Stimulated activated CD4-positive, alpha-beta T cell treated with anti-CD3 and anti-CD28 coated beads, Interleukin-4, amount 100 ng/mL, for 24 hours (primary cell): ENCODE results near the gene UBE2L5.

Experiments used
- DNase-seq: peaks from one replicate; pipeline ENCODE4 v3.0.0-alpha.2; 2020

Gene UBE2L5

DNA sequence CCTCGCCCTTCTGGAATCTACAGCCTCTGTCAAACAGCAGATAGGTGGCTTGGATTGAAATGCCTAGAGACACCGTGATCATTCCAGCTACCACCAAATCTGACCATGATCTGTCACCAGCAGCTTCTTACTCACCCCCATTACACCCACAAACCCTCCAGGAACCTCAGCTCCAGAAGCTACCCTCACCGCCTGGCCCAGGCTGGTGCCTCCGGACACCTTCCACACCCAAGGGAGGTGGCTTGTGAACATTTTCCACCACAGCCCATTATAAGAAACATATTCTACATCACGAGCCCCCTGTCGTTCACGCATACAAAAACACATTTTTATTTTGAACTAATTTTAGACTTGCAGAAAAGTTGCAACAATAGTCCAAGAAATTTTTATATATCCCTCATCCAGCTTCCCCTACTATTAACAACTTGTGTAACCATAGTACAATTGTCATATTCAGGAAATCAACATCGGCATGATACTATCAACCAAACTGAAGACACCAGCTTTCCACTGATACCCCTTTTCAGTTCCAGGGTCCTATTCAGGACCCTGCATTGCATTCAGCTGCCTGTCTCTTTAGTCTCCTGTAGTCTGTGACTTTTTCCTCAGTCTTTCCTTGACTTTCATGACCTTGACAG, 15.4 kb upstream of the UBE2L5 start:
- DNase-seq = no peak

DNA sequence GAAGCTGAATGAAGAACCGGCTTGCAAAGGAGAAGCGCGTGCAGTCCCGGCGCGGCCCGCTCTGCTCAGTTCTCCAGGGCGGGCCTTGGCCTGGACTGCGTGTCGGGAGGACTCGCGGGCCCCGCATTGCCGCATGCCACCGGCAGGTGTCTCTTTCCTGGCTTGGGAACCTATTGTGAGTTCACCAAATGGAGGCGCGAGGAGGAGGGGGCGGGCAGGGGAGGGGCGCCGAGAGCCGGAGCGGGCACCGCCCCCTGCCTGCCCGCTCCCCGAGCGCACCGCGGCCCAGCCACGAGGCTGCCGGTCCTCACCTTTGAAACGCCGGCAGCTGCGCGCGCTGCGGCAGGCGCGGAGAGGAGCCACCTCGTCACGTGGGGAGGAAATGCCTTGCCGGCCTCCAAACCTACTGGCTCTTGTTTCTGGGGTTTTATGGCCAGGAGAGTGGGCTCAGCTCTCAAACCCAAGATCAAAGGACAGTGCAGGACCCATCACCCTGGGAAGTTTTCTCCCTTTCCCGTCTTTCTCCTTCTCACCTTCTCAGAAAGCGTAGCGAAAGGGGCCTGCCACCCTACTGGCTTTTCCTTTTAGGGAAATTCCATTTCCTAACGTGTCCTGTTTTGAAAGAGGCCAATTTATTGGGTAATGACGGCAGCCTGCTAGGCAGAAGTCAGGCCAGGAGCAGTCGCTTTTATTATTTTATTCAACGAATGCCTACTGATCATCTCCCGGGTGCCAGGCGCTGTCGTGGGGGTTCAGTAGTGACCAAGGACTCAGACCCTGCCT, 13.8 kb upstream of the UBE2L5 start:
- peak; percentile 94 for DNase-seq

DNA sequence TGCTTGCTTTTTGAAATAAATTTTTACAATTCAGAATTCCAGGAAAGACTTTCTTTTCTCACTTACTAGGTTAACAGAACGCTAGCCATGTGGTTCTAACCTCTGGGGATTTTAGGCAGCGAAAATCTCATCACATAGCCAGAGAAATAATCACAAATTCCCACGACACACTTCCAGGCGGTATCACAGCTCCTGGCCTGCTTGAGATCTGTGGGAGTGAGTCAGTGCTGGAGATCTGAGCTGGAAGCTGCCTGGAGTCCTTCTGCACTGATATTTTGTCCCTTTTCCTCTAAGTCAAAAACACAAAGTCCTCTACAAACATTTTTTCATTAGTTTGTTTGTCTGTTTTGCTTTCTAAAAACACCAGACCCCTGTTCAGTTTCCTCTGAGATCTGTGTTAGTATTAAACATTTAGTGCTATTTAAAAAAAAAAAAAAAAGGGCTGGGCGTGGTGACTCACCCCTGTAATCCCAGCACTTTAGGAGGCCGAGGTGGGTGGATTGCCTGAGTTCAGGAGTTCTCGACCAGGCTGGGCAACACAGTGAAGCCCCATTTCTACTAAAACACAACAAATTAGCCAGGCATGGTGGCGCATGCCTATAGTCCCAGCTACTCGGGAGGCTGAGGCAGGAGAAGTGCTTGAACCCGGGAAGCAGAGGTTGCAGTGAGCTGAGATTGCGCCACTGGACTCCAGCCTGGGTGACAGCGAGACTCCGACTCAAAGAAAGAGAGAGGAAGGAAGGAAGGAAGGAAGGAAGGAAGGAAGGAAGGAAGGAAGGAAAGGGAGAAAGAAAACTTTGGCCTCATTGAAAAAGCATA, 12.2 kb upstream of the UBE2L5 start:
- no peak for DNase-seq

GRCh38 chr13:30410705-30411125, 11.6 kb upstream of the UBE2L5 start:
- DNase-seq = no peak

- no peak for DNase-seq
These were observed 9.9 kb upstream of the UBE2L5 start for GRCh38 chr13:30412346-30412745.

GRCh38 chr13:30413842-30414241, 8.5 kb upstream of the UBE2L5 start:
- no peak for DNase-seq

- DNase-seq = no peak
These were observed 6.8 kb upstream of the UBE2L5 start for GRCh38 chr13:30415430-30416030.

DNA sequence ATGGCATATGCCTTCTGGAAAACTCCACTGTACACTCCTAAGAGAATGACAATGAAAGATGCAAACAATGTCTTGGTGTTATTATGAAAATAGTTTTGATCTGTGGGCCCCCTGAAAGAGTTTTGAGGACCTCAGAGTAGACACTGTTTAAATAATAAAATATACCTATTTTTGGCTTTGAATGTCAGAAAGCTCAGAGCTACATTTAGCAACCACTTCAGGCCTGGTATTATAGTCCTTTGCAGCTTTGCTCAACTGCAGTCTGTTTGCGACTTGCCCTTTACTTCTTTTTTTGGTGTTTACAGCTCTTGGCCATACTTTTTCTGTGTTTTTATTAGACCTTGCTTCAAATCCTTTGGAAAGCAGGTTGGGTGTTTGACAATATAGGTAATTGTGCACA, 5.8 kb upstream of the UBE2L5 start:
- DNase-seq = no peak

DNA sequence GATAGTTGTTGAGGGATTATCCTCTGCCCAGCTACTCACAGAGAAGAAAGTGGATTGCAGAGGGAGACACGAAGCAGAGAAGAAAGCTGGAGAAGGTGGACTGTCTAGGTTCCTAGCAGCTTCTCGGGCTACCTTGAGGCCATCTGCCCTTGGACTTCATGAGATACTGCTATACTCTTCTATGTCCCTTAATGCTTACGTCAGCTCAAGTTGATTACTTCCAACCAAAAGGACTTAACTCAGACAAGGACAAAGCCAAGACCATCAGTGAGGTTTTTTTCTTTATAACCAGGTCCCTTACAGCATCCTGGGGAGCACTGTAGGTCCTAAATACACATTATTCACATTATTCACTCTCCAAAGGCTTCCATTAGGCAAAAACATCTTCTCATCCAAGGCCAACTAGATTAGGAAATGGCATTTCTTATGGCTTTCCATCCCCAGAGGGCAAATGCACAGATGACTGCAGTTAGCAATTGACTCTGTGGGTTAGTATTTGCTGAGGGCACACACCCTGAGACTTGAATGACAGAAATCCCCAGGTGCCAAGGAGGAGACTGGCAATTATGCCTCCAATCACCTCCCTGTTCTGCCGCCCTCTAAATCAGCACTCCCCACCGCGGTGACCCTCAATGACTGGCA, 4.1 kb upstream of the UBE2L5 start:
- no peak for DNase-seq

DNA sequence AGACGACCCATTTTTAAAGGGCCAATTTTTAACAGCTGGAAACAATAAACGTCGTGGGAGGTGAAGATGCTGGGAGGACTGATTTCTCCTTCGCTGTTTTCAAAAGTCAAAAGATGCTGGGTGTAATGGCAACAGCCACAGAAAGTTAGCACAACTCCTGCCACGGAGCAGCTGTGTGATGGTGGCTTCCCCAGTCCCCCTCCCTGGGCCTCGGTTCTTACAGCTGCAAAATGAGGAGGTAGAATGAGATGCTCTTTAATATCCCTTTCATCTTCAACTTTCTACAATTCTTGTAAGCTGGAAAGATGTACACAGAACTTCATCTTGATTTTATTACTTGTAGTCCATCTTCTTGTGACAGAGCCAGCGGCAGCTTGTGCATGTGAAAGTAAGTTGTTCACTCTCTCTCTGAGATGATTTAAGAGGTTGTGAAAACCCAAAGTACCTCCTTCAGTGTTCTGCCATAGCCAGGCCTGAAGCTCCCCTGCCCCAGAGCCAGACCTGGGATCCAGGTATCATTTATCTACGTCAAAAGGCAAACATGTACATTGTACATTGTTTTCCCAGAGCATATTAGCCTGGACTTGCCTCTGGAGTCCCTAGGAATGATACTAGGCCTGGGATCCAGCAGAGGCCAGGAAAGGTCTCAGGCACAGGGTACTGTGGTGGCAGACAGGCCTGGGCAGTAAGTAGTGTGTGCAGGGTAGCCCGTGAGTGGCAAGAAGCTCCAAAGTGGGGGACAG, 3.4 kb upstream of the UBE2L5 start:
- no peak for DNase-seq

- peak; percentile 24 for DNase-seq
These were observed 920 bp upstream of the UBE2L5 start for GRCh38 chr13:30421093-30422053.

GRCh38 chr13:30423891-30424290, 1.6 kb downstream of the UBE2L5 start:
- no peak for DNase-seq

- no peak for DNase-seq
These were observed 6.9 kb downstream of the UBE2L5 start for GRCh38 chr13:30429235-30429634.

GRCh38 chr13:30429721-30430694, 7.7 kb downstream of the UBE2L5 start:
- peak; percentile 66 for DNase-seq

- no peak for DNase-seq
These were observed 9.1 kb downstream of the UBE2L5 start for GRCh38 chr13:30431269-30431940.

DNA sequence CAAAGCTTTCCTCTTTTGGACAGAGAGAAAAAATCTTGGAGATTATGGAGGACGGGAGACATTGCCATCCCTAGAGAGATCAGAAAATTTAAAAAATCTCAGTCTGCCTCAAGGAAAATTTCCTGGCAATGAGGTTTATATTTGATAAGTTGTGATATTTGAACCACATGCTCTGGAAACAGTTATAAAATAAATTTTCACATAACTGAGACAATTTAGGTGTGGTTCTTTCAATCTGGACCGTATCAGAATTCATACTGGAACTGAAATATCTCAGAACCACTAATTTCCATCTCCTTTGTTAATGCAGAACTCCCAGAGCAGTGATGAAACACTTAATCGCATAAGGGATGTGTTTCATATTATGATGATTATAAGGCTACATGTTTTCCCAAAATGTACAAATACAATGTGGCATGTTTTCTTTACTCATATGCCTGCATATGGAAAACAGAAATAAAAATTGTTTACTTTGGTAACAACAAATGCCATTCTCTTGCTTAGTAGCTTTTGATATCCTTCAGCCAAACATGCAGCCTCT, 13.7 kb downstream of the UBE2L5 start:
- DNase-seq = no peak

- DNase-seq = no peak
These were observed 14.9 kb downstream of the UBE2L5 start for GRCh38 chr13:30437177-30437576.

DNA sequence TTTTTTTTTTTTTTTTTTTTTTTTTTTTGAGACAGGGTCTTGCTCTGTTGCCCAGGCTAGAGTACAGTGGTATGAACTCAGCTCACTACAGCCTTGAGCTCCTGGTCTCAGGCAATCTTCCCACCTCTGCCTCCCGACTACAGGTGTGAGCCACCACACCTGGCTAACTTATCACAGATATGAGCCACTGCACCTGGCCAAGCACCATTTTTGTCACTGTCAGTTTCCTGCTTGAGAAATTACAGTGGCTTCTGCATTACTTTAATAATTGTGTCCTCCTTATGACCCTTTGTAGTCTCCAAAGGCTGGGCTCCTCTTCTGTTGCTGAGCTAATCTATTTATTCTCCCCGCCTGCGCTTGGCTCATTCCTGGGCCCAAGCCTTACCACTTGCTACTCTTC, 16.0 kb downstream of the UBE2L5 start:
- DNase-seq = no peak
